Measurements from ENCODE around the gene PRUNE2. TPM values are rescaled to one million over a fixed set of nuclear protein-coding genes. Genes with fewer than 3 reads are reported as not detected.
A peak's percentile ranks its signal among the peaks of the same experiment; 100 is the strongest.

Gene PRUNE2
- total RNA-seq, 1 donor = 1.3 TPM

GRCh38 chr9:76642701-76643209 is 263.2 kb downstream of the PRUNE2 start:
- no peak for DNase-seq (ENCODE audit: low read depth in 2 of 3, low spot score in 2 of 3)

DNA sequence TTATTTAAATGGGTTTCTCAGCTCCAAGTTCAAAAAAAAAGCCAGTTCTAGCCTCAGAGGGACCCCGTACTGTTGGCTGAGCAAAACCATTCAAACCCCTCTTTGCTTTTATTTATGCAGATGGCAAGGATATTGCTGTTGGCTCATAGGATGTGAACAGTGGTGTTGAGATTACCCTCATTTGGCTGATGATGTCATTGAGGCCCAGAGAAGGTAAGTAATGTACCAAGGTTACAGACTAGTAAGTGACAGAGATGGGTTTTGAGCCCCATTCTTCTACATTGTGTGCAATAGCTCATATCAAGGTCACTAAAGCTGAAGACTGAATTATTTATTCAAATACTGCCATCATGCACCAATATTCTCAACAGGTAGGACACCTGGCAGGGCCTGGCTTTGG is 263.8 kb downstream of the PRUNE2 start:
- DNase-seq (ENCODE audit: low read depth in 2 of 3, low spot score in 2 of 3) = no peak

GRCh38 chr9:76638001-76638400 is 267.9 kb downstream of the PRUNE2 start:
- DNase-seq (ENCODE audit: low read depth in 2 of 3, low spot score in 2 of 3) = no peak

GRCh38 chr9:76637416-76637815 is 268.5 kb downstream of the PRUNE2 start:
- DNase-seq (ENCODE audit: low read depth in 2 of 3, low spot score in 2 of 3) = no peak

- no peak for DNase-seq (ENCODE audit: low read depth in 2 of 3, low spot score in 2 of 3)
Observed at GRCh38 chr9:76634356-76635054, 271.4 kb downstream of the PRUNE2 start.

- peak in 1 of 3 donors; percentile 21 for DNase-seq (ENCODE audit: low read depth in 2 of 3, low spot score in 2 of 3)
Observed at GRCh38 chr9:76630916-76631315, 275.0 kb downstream of the PRUNE2 start.

DNA sequence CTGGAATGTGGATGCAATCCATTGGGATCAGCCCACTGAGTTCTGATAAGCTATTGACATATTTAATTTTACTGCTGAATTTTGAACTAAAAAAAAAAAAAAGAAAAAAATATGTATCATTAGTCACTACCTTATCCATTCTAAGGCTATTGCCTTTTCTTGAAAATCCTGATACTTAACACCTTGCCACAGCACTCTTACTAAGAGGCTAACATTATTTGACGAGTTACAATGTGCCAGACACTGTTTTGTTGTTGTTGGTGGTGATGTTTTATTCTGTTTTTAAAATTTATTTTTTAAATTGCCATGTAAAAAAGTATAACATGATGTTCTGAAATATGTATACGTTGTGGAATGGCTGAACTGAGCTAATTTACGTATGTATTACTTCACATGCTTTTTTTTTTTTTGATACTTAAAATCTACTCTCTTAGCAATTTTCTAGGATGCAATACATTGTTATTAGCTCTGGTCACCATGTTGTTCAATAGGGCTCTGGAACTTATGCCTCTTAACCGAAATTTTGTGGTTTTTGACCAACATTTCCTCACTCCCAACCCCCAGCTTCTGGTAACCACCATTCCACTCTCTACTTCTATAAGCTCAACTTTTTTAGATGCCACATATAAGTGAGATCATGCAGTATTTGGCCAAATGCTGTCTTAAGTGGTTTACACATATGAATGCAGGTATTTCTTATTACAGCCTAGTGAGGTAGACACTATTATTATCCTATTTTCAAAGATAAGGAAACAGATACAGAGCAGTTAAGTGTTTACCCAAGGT is 276.5 kb downstream of the PRUNE2 start:
- peak in 2 of 3 donors; percentile 61 to 85 for DNase-seq (ENCODE audit: low read depth in 2 of 3, low spot score in 2 of 3)

DNA sequence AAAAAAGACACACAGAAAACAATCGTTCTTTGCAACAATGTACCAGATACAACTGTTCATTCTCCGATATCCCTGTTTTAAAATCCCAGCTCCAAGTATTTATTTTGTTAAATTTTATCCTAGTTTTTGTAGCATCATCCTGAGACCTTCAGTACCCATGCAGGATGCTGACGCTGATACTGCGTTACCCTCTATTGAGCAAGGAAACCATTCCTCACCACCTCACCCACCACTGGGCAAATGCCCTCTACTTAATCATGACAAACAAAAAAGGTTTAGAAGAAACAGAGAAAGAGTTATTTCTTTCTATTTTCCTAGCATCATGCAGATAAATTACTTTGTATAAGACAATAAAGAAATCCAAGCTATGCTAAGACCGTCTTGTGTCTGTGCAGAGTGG is 277.8 kb downstream of the PRUNE2 start:
- DNase-seq (ENCODE audit: low read depth in 2 of 3, low spot score in 2 of 3) = no peak

GRCh38 chr9:76626980-76627379 is 278.9 kb downstream of the PRUNE2 start:
- no peak for DNase-seq (ENCODE audit: low read depth in 2 of 3, low spot score in 2 of 3)

DNA sequence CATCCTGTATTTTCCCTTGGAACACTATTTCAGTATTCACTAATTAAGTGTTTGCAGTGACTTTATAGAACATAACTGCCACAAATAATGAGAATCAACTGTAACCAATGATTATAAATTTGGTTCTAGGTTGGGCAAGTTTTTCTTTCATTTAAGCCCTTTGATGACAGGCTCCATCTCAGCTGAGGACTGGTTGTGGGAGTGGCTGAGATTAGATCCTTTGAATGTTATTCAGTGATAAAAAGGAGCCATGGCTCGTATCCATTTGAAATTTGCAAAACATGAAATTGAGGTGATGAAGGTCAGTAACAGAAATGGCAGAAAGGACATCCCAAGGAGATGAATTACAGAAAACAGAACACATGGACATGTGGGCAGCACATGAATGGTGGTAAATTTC is 279.8 kb downstream of the PRUNE2 start:
- no peak for DNase-seq (ENCODE audit: low read depth in 2 of 3, low spot score in 2 of 3)

- DNase-seq (ENCODE audit: low read depth in 2 of 3, low spot score in 2 of 3) = no peak
Observed at GRCh38 chr9:76624391-76625048, 281.4 kb downstream of the PRUNE2 start.

- DNase-seq (ENCODE audit: low read depth in 2 of 3, low spot score in 2 of 3) = peak in 1 of 3 donors; percentile 37
Observed at GRCh38 chr9:76620996-76621395, 284.9 kb downstream of the PRUNE2 start.

GRCh38 chr9:76620581-76620980 is 285.3 kb downstream of the PRUNE2 start:
- no peak for DNase-seq (ENCODE audit: low read depth in 2 of 3, low spot score in 2 of 3)

DNA sequence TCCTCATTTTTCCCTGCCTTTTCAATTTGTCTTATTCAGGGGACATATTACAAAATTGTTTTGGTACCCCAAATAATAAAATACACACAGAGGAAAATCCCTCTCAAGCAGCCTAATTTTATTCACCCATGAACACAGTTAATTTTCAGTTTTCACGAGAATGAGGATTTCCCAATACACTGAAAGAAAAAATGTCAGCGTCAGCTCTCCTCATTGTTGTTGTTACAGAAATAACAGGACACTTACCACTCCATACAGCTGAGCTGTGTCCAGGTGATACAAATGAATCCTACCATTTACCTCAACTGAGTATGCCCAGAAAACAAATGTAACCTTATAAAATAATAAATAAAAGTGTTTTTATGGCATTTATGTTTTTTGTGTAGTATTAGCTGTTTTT is 286.3 kb downstream of the PRUNE2 start:
- DNase-seq (ENCODE audit: low read depth in 2 of 3, low spot score in 2 of 3) = no peak

DNA sequence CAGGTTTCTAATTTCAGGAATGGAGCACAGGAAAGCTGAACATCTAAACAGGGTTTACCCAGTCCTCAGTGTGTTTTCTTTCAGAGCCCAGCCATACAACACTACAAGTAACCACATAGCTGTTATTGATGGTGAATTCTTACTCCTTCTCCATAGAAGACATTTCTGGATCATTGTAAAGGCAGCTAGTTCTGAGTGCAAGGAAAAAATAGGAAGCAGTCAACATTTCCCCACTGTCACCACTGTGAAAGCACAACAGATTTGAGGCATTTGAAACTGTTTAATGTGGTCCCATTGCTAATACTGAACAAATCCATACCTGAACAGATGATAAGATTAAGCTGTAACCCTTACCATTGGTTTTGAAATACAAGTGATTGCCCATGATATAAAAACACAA is 286.7 kb downstream of the PRUNE2 start:
- no peak for DNase-seq (ENCODE audit: low read depth in 2 of 3, low spot score in 2 of 3)

GRCh38 chr9:76618762-76619161 is 287.2 kb downstream of the PRUNE2 start:
- no peak for DNase-seq (ENCODE audit: low read depth in 2 of 3, low spot score in 2 of 3)

DNA sequence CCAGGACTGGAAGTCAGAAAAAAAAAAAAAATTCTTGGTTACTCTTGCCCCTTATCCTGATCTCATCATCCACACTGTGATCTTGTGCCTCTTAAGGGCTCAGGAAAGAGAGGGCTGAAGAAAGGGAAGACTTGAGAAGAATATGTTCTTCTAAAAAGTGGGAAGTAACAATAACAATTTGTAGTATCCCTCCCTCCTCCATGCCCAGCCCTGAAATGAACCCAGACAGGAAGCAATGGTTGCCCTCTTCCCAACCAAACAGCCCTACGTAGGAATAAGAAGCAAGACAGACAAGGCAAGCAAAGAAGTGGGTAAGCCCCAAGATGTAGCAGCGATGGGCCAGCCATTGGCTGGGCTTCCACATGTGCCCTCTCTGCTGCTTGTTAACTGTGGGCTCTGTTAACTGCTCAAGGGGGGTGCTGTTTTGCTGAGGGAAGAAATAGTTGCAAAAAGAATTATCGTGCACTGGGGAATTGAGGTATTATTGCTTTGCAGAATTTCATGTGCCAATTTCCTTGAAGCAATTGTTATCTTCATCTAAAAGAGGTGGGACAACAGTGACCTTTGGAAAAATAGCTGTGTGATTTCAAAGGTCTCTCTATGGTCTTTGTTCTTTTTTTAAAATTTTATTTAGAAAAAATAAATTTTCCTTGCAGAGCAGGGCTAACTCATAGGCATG is 288.3 kb downstream of the PRUNE2 start:
- DNase-seq (ENCODE audit: low read depth in 2 of 3, low spot score in 2 of 3) = no peak

DNA sequence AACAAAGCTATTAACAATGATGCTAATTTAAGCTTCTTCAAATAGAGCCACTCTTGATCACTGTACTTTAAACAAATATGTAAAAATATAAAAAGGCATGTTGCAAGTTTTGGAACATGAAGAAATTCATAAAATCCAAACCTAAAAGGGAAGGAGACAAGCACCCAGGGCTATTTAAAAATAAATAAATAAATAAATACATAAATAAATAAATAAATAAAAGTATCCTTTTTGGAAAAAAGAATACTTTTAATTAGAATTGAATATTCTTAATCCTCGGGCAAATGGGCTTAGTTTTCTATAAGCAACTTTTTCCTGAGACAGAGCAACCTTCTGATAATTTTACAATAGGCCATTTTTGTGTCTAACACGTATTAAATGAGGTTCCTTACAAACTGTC is 289.1 kb downstream of the PRUNE2 start:
- DNase-seq (ENCODE audit: low read depth in 2 of 3, low spot score in 2 of 3) = no peak

GRCh38 chr9:76615177-76615603 is 290.7 kb downstream of the PRUNE2 start:
- peak in 2 of 3 donors; percentile 53 to 74 for DNase-seq (ENCODE audit: low read depth in 2 of 3, low spot score in 2 of 3)

GRCh38 chr9:76613974-76614373 is 291.9 kb downstream of the PRUNE2 start:
- no peak for DNase-seq (ENCODE audit: low read depth in 2 of 3, low spot score in 2 of 3)

Data from hematopoietic multipotent progenitor cell (in vitro differentiated cells).